HepG2 (cell line): ENCODE data around the gene SEBOX. TPM values are rescaled to one million over a fixed set of nuclear protein-coding genes. Genes with fewer than 3 reads are reported as not detected.
A peak's percentile ranks its signal among the peaks of the same experiment; 100 is the strongest.

Experiments
- CEBPZ ChIP-seq: IDR thresholded peaks from 2 replicates; pipeline ENCODE4 v1.6.1; 2012; ENCODE audit warnings: low read length, improper control_type of control experiment
- CHCHD3 ChIP-seq: sonication (generic); formaldehyde crosslinking; IDR thresholded peaks from 2 replicates; pipeline ENCODE4 v1.8.0; 2022; ENCODE audit warnings: mild to moderate bottlenecking, missing genetic modification reagents, moderate library complexity
- E2F2 ChIP-seq: sonication (generic); formaldehyde crosslinking; IDR thresholded peaks from 2 replicates; pipeline ENCODE4 v1.4.0; 2020; ENCODE audit warnings: missing genetic modification reagents, borderline replicate concordance
- FOXA1 ChIP-seq, 2 experiments: fragments of 450-650 bp in 1 of 2; sonication (generic) in 1 of 2; formaldehyde crosslinking in 1 of 2; IDR thresholded peaks; 2 replicates each; pipeline versions ENCODE4 v1.4.0 to v1.6.1; 2016 to 2020; ENCODE audit warnings: missing genetic modification reagents in 1 of 2
- FOXC1 ChIP-seq: sonication (generic); formaldehyde crosslinking; IDR thresholded peaks from 2 replicates; pipeline ENCODE4 v1.8.0; 2022; ENCODE audit warnings: mild to moderate bottlenecking, missing genetic modification reagents, borderline replicate concordance
- HOXA5 ChIP-seq: sonication (generic); formaldehyde crosslinking; IDR thresholded peaks from 2 replicates; pipeline ENCODE4 v1.4.0; 2020; ENCODE audit warnings: missing genetic modification reagents
- MAZ ChIP-seq, 2 experiments: sonication (generic) in 1 of 2; formaldehyde crosslinking in 1 of 2; IDR thresholded peaks; 2 replicates each; pipeline versions ENCODE4 v1.5.0 to v1.6.1; 2012 to 2020; ENCODE audit warnings: low read depth in 2 of 2, mild to moderate bottlenecking in 2 of 2, borderline replicate concordance in 1 of 2, improper control_type of control experiment in 1 of 2, low read length in 1 of 2, missing genetic modification reagents in 1 of 2, moderate library complexity in 1 of 2
- MED1 ChIP-seq: sonication (generic); formaldehyde crosslinking; IDR thresholded peaks from 2 replicates; pipeline ENCODE4 v1.4.0; 2020; ENCODE audit warnings: missing genetic modification reagents
- MIER3 ChIP-seq: IDR thresholded peaks from 2 replicates; pipeline ENCODE4 v1.6.1; 2016; ENCODE audit warnings: missing compliant biosample characterization, borderline replicate concordance
- NBN ChIP-seq: fragments of 450-650 bp; conservative IDR thresholded peaks from 2 replicates; pipeline ENCODE4 v1.6.1; 2017
- PRDM10 ChIP-seq: sonication (generic); formaldehyde crosslinking; IDR thresholded peaks from 2 replicates; pipeline ENCODE4 v1.4.0; 2020; ENCODE audit warnings: low read depth, missing genetic modification reagents
- TFE3 ChIP-seq: IDR thresholded peaks from 2 replicates; pipeline ENCODE4 v1.6.1; 2016
- THAP11 ChIP-seq: IDR thresholded peaks from 2 replicates; pipeline ENCODE4 v1.6.1; 2016; ENCODE audit warnings: missing biosample characterization, missing genetic modification reagents
- ZFP62 ChIP-seq: sonication (generic); formaldehyde crosslinking; IDR thresholded peaks from 2 replicates; pipeline ENCODE4 v1.4.0; 2020; ENCODE audit warnings: missing genetic modification reagents
- ZFY ChIP-seq: sonication (generic); formaldehyde crosslinking; IDR thresholded peaks from 2 replicates; pipeline ENCODE4 v1.4.0; 2020; ENCODE audit warnings: missing genetic modification reagents
- ZMAT3 ChIP-seq: sonication (generic); formaldehyde crosslinking; conservative IDR thresholded peaks from 2 replicates; pipeline ENCODE4 v1.7.0; 2021; ENCODE audit warnings: missing genetic modification reagents
- ZNF580 ChIP-seq: IDR thresholded peaks from 2 replicates; pipeline ENCODE4 v1.6.1; 2016; ENCODE audit warnings: low read depth, borderline replicate concordance
- ZNF672 ChIP-seq: sonication (generic); formaldehyde crosslinking; IDR thresholded peaks from 2 replicates; pipeline ENCODE4 v1.8.1; 2022; ENCODE audit warnings: missing genetic modification reagents
- ZNF850 ChIP-seq: sonication (generic); formaldehyde crosslinking; conservative IDR thresholded peaks from 2 replicates; pipeline ENCODE4 v1.9.0; 2021; ENCODE audit warnings: mild to moderate bottlenecking, missing genetic modification reagents
- ZSCAN29 ChIP-seq: sonication (generic); formaldehyde crosslinking; conservative IDR thresholded peaks from 2 replicates; pipeline ENCODE4 v1.4.0; 2020; ENCODE audit warnings: mild to moderate bottlenecking, missing genetic modification reagents
- polyA plus RNA-seq, 8 experiments: library from polyadenylated mRNA; depleted of rRNA in 3 of 8; stranded (reverse) in 7 of 8; unstranded in 1 of 8; fragments of >200 nt; fragmentation: Illumina TruSeq in 4 of 8; extraction: Trizol in 4 of 8; gene quantifications; 2 replicates each; pipeline versions ENCODE4 v1.2.1 to v1.2.3, GENCODE V29; 2011 to 2016; ENCODE audit warnings: low read depth in 4 of 8, missing spikeins in 1 of 8, mixed read lengths in 1 of 8; ENCODE audit not compliant: insufficient read depth in 1 of 8
- total RNA-seq, 5 experiments: library from RNA; depleted of rRNA; stranded (reverse); fragments of >200 nt; fragmentation: Illumina TruSeq; extraction: Trizol; gene quantifications; 2 replicates each; pipeline ENCODE4 v1.2.3, GENCODE V29; 2016; ENCODE audit warnings: low read depth in 1 of 5

SEBOX gene
- total and polyA plus RNA-seq, 2 of the 13 experiments (the other 11 are each of a cell fraction or from before 2014, with no cell fraction given) = not detected

- TF ChIP-seq PRDM10 (CRISPR knock-in tag) (no peak), ZSCAN29 (CRISPR knock-in tag) (no peak), FOXA1 (IDR thresholded peaks at IDR 0.05) (no peak), FOXA1 (CRISPR knock-in tag; IDR thresholded peaks at IDR 0.05) (peak; percentile 77), THAP11 (CRISPR knock-in tag) (peak; percentile 77), MAZ (IDR thresholded peaks at IDR 0.05; ENCODE audit: borderline replicate concordance, low read depth, low read length) (no peak), MAZ (CRISPR knock-in tag; IDR thresholded peaks at IDR 0.05; ENCODE audit: low read depth) (no peak), ZFY (CRISPR knock-in tag) (peak; percentile 41; the same call in 1 of the 2 replicates), CHCHD3 (no peak), E2F2 (CRISPR knock-in tag) (no peak), MED1 (peak; percentile 55), ZFP62 (CRISPR knock-in tag) (no peak), MIER3 (0 out of 2 replicates have a peak, but pooled peaks have one; percentile 35), TFE3 (peak; percentile 43; the same call in 1 of the 2 replicates), ZNF580 (0 out of 2 replicates have a peak, but pooled peaks have one; percentile 11), HOXA5 (CRISPR knock-in tag) (no peak), FOXC1 (CRISPR knock-in tag) (no peak), NBN (no peak), ZMAT3 (CRISPR knock-in tag) (no peak), ZNF850 (CRISPR knock-in tag) (no peak), CEBPZ (no peak), ZNF672 (no peak)
Measured at GRCh38 chr17:28346746-28347246, 18.2 kb downstream of the SEBOX start (continued).
